DOHH2 (cell line): Measurements from ENCODE around the gene COL13A1.

ENCODE experiments used
- CTCF ChIP-seq: fragments of 200-600 bp; sonication (generic); IDR thresholded peaks from one replicate; pipeline ENCODE4 v1.5.1; 2014; ENCODE audit warnings: antibody characterized with exemption, mild to moderate bottlenecking, low read depth, low read length; ENCODE audit not compliant: poor library complexity, severe bottlenecking
- EZH2phosphoT487 ChIP-seq: fragments of 200-600 bp; sonication (generic); IDR thresholded peaks from 2 replicates; pipeline ENCODE4 v1.6.1; 2017; ENCODE audit warnings: borderline replicate concordance, mild to moderate bottlenecking, antibody characterized with exemption, low read length, moderate library complexity, mixed read lengths

GRCh38 chr10:69898524-69898923, 96.8 kb downstream of the COL13A1 start:
- TF ChIP-seq CTCF, result no peak
- TF ChIP-seq EZH2phosphoT487, result no peak
